DOHH2 (cell line): ENCODE data around the gene ORC3.

Source experiments
- CTCF ChIP-seq: fragments of 200-600 bp; sonication (generic); IDR thresholded peaks from one replicate; pipeline ENCODE4 v1.5.1; 2014; ENCODE audit warnings: antibody characterized with exemption, mild to moderate bottlenecking, low read depth, low read length; ENCODE audit not compliant: poor library complexity, severe bottlenecking
- EZH2phosphoT487 ChIP-seq: fragments of 200-600 bp; sonication (generic); IDR thresholded peaks from 2 replicates; pipeline ENCODE4 v1.6.1; 2017; ENCODE audit warnings: borderline replicate concordance, mild to moderate bottlenecking, antibody characterized with exemption, low read length, moderate library complexity, mixed read lengths

DNA sequence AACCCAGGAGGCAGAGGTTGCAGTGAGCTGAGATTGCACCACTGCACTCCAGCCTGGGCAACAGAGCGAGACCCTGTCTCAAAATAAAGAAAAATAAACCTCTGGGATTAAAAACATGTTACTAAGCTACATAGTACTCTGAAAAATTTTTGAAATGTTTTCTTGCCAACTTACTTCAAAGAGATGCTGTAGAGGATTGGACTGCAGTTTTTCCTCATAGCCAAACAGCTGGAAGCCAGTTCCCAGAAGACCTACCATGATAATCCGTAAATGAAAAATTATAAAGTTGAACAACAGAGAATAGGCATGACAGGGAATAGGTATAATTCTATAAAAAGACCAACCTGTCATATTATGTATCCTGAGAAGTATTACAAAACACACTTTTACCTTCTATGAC is 48.2 kb upstream of the ORC3 start:
- TF ChIP-seq CTCF: no peak
- TF ChIP-seq EZH2phosphoT487: no peak
